Transverse colon (tissue), 4 donors: ENCODE data around the gene SELENOV. TPM values are rescaled to one million over a fixed set of nuclear protein-coding genes. Genes with fewer than 3 reads are reported as not detected.

Experiments used
- DNase-seq: peaks from one replicate; pipeline ENCODE4 v3.0.0-alpha.2; 2019
- H3K27ac ChIP-seq, 4 donors: fragments of 200-600 bp; sonication (generic); 2 replicates each; pipeline ENCODE4 v1.5.1; 2016 to 2018; ENCODE audit warnings: inconsistent platforms in 4 of 4
- H3K27me3 ChIP-seq: fragments of 200-600 bp; sonication (generic); 2 replicates; pipeline ENCODE4 v1.5.1; 2017; ENCODE audit warnings: inconsistent platforms
- H3K36me3 ChIP-seq, 4 donors: fragments of 200-600 bp; sonication (generic); 2 replicates each; pipeline ENCODE4 v1.5.1; 2017 to 2019; ENCODE audit warnings: inconsistent platforms in 4 of 4
- H3K4me1 ChIP-seq, 4 donors: fragments of 200-600 bp; sonication (generic); 2 replicates each; pipeline ENCODE4 v1.5.1; 2017 to 2020; ENCODE audit warnings: inconsistent platforms in 4 of 4
- H3K4me3 ChIP-seq, 4 donors: fragments of 200-600 bp; sonication (generic); 1 replicate in 1 of 4; 2 replicates in 3 of 4; pipeline versions ENCODE4 v1.5.1 to v1.6.1; 2017 to 2019; ENCODE audit warnings: inconsistent platforms in 4 of 4
- H3K9me3 ChIP-seq, 2 donors: fragments of 200-600 bp; sonication (generic); 2 replicates each; pipeline ENCODE4 v1.5.1; 2017 to 2019; ENCODE audit warnings: inconsistent platforms in 2 of 2
- EP300 ChIP-seq: sonication (generic); formaldehyde crosslinking; IDR thresholded peaks from one replicate; pipeline ENCODE4 v1.6.1; 2017; ENCODE audit warnings: antibody characterized with exemption, low read depth
- POLR2A ChIP-seq: fragments of 450-650 bp; IDR thresholded peaks from one replicate; pipeline ENCODE4 v1.6.1; 2016; ENCODE audit warnings: antibody characterized with exemption, mild to moderate bottlenecking, moderate library complexity
- POLR2AphosphoS5 ChIP-seq, 3 donors: sonication (generic); formaldehyde crosslinking; IDR thresholded peaks; one replicate each; pipeline ENCODE4 v1.6.1; 2016; ENCODE audit warnings: antibody characterized with exemption in 3 of 3
- WGBS, 2 donors: methylation state at CpG; one replicate each; pipeline ENCODE4 v1.1.5; 2018; ENCODE audit warnings: low coverage in 1 of 2; 5-methylcytosine and 5-hydroxymethylcytosine counted together
- in situ Hi-C, 4 donors: fragments of 200-750 bp; cut with MboI; loops; one replicate each; pipeline versions ENCODE4 v1.15.0 to v1.15.1; 2017; ENCODE audit warnings: low sequenced_read_pairs in 3 of 4, low pct_ligation_motif_present in 1 of 4, low pct_unique_long_range_greater_than_20kb in 1 of 4
- intact Hi-C: fragments of 100-400 bp; cut with DNase I; formaldehyde crosslinking; loops from one replicate; pipeline ENCODE4 v1.15.1; 2023; ENCODE audit warnings: low total_unique reads
- total RNA-seq, 4 donors: library from RNA; depleted of rRNA; stranded (reverse); fragments of >200 nt; gene quantifications; one replicate each; pipeline ENCODE4 v1.1.0, GENCODE V29; 2016
- TF ChIP-seq, protein P1 (sequence below), 5 experiments: fragments of 200-600 bp in 3 of 5; fragments of 450-650 bp in 2 of 5; sonication (generic) in 3 of 5; IDR thresholded peaks; 1 replicate in 2 of 5; 2 replicates in 3 of 5; pipeline ENCODE4 v1.5.1; 2016 to 2017; ENCODE audit warnings: antibody characterized with exemption in 5 of 5, inconsistent platforms in 3 of 5, mild to moderate bottlenecking in 2 of 5, moderate library complexity in 1 of 5

The SELENOV gene
- total RNA-seq, 4 donors from 2014 or later: not detected

DNA sequence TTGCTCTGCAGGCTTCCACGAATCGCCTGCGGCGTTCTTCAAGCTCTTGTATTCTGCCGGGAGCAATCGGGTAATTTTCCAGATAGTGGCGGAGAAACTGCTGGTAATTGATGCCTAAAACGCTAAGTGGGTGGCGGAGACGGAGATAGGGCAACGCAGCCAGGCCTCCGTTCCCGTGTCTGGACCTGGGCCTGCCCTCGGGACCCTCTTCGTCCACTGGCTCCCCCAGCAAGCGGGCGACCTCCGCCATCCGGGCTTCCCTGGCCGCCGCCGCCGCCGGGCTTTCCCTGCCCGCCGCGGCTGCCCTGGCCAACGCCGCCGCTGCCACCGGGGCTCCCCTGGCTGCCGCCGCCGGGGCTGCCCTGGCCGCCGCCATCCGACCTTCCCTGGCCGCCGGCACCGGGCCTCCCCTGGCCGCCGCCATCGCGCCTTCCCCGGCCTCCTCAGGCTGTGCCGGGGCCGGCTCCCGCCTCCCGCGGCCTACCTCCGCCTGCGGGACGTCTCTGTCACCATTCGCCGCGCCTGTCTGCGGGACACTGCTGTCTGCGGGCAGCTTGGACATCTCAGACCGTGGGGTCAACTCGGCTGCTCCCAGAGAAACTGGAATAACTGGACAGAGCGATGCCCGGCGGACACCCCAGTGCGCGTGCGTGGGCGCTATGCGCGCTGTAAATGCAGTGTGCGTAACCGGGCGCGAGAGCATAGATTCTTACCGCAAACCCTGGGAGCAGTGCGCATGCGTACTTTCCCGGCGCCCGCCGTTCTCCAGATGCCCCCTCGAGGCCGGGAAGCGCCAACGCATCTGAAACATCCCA, 24.8 kb downstream of the SELENOV start, which contains the start of gene EID2:
Gene EID2, minus strand, starts transcription at position 644 of the 815 bp plus-strand sequence. Its CDS starts 82 bp downstream, at position 562.
- WGBS, 2 donors: 0 to 1% methylated on average over 7 to 67 of the region's 84 CpGs

DNA sequence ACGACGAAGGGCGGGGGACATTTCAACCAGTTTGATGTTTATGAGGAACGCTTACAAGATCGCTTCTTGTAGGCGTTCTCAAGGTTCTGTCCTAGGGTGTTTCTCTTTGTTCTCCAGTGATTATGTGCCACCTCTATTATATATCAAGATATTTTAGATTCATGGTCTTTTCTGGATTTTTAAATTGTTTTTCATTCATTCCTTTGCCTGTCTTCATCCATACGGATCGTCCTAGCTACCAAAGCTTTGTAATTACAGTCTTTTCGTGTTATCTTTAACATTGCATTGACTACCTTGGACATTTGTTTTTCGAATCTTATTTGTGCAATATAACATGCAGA, 25.4 kb downstream of the SELENOV start:
- DNase-seq: no peak
- Histone ChIP-seq H3K27ac (peak overlapping the region in 2 of 4 donors; percentile 96 to 98), H3K9me3 (no peaks in the 10 kb centered on the region), H3K27me3 (no peaks in the 10 kb centered on the region), H3K4me3 (peak overlapping the region in 1 of 4 donors; percentile 84), H3K36me3 (no peaks in the 10 kb centered on the region), H3K4me1 (peaks cover 11 to 20% (median 13%) of the 10 kb centered on the region in 4 donors)
- TF ChIP-seq, protein P1, sequence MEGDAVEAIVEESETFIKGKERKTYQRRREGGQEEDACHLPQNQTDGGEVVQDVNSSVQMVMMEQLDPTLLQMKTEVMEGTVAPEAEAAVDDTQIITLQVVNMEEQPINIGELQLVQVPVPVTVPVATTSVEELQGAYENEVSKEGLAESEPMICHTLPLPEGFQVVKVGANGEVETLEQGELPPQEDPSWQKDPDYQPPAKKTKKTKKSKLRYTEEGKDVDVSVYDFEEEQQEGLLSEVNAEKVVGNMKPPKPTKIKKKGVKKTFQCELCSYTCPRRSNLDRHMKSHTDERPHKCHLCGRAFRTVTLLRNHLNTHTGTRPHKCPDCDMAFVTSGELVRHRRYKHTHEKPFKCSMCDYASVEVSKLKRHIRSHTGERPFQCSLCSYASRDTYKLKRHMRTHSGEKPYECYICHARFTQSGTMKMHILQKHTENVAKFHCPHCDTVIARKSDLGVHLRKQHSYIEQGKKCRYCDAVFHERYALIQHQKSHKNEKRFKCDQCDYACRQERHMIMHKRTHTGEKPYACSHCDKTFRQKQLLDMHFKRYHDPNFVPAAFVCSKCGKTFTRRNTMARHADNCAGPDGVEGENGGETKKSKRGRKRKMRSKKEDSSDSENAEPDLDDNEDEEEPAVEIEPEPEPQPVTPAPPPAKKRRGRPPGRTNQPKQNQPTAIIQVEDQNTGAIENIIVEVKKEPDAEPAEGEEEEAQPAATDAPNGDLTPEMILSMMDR (IDR thresholded peaks at IDR 0.05): peak in 1 of 5 experiments; percentile 5
- no peak for TF ChIP-seq POLR2AphosphoS5 (IDR thresholded peaks at IDR 0.05)
- intact Hi-C loops: no loop called here
- in situ Hi-C loops: loop anchor here (25.0 kb wide), 3 partner anchors 103 to 428 kb away; partner anchors contain the start of genes GMFG (in 2 of the 4), SAMD4B (in 2 of the 4), RPS16 (in 1 of the 4) and SUPT5H (in 1 of the 4)
- 1 to 4% methylated on average over 10 of the region's 10 CpGs for WGBS, 2 donors

More for the DNA sequence above, 24.8 kb downstream of the SELENOV start, which contains the start of gene EID2:
- H3K27me3 ChIP-seq: no peaks in the 10 kb centered on the region
- H3K9me3 ChIP-seq: no peaks in the 10 kb centered on the region
- no peaks in the 10 kb centered on the region for H3K36me3 ChIP-seq
- in situ Hi-C loops (loop anchor here (10.0 to 25.0 kb wide), 4 partner anchors 95 to 427 kb away; partner anchors contain the start of genes GMFG (in 2 of the 4), SAMD4B (in 2 of the 4), SUPT5H (in 2 of the 4) and RPS16 (in 1 of the 4)), intact Hi-C loops (loop anchor here (10.0 kb wide), 2 partner anchors 65 to 195 kb away; partner anchors contain the start of gene SAMD4B)
- DNase-seq: peak; percentile 96
- peak within 1 kb of the TSS; percentile 71 to 95 (median 84) for H3K4me3 ChIP-seq
- TF ChIP-seq POLR2AphosphoS5 (IDR thresholded peaks at IDR 0.05): peak; percentile 85 to 91 (median 86)
- no peak for TF ChIP-seq EP300
- TF ChIP-seq, protein P1 (IDR thresholded peaks at IDR 0.05): peak; percentile 78 to 85 (median 81)
- TF ChIP-seq POLR2A: peak; percentile 69
- peak within 1 kb of the TSS; percentile 95 to 98 (median 96) for H3K27ac ChIP-seq
- H3K4me1 ChIP-seq: peaks cover 11 to 20% (median 13%) of the 10 kb centered on the region in 4 donors

DNA sequence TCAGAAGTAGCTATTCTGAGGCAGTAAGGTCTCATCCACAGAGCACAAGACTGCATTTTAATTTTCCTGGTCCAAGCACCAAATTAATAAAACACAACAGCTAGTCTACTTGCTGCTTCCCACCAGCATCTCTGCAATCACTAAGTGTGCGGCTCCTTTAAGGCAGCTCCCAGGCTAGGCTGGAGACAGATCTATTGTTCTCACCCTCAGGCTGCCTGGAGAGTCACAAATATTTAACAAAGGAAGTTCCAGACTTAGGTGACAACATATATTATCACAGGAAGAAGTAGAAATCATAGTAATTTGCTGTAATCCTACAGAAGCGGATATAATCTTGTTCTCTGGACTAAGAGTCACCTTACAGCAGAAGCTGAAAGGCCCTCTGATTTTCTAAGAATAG, 27.3 kb downstream of the SELENOV start:
- Histone ChIP-seq H3K27ac (no peak overlapping the region), H3K9me3 (no peaks in the 10 kb centered on the region), H3K4me1 (peaks cover 11 to 20% (median 13%) of the 10 kb centered on the region in 4 donors), H3K4me3 (no peak overlapping the region), H3K36me3 (no peaks in the 10 kb centered on the region), H3K27me3 (peaks cover 6% of the 10 kb centered on the region)
- TF ChIP-seq POLR2A (no peak), EP300 (no peak), POLR2AphosphoS5 (IDR thresholded peaks at IDR 0.05) (no peak)
- TF ChIP-seq, protein P1 (IDR thresholded peaks at IDR 0.05): no peak
- WGBS, 2 donors: 29 to 58% methylated on average over 1 to 2 of the region's 2 CpGs
- in situ Hi-C loops (loop anchor here (25.0 kb wide), 3 partner anchors 105 to 430 kb away; partner anchors contain the start of genes GMFG (in 2 of the 4), SAMD4B (in 2 of the 4), RPS16 (in 1 of the 4) and SUPT5H (in 1 of the 4)), intact Hi-C loops (no loop called here)
- no peak for DNase-seq

DNA sequence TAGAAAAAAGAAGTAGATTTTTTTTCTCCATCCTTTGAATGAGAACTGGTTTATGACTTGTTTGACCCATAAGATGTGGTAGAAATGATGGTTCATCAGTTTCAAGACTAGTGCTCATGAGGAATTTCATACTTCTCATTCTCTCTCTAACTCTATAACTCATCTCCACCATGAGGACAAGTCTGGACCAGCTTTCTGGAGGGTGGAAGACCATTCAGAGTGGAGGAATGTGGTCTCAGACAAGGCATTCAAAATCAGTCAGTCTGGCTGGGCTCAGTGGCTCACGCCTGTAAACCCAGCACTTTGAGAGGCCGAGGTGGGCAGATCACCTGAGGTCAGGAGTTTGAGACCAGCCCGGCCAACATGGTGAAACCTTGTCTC, 28.5 kb downstream of the SELENOV start:
- Histone ChIP-seq H3K27me3 (peaks cover 6% of the 10 kb centered on the region), H3K36me3 (no peaks in the 10 kb centered on the region), H3K4me1 (peaks cover 8 to 14% (median 11%) of the 10 kb centered on the region in 4 donors), H3K9me3 (no peaks in the 10 kb centered on the region), H3K27ac (no peak overlapping the region), H3K4me3 (no peak overlapping the region)
- in situ Hi-C loops: loop anchor here (25.0 kb wide), 3 partner anchors 106 to 431 kb away; partner anchors contain the start of genes GMFG (in 2 of the 4), SAMD4B (in 2 of the 4), RPS16 (in 1 of the 4) and SUPT5H (in 1 of the 4)
- TF ChIP-seq, protein P1 (IDR thresholded peaks at IDR 0.05): no peak
- TF ChIP-seq POLR2A (no peak), EP300 (no peak), POLR2AphosphoS5 (IDR thresholded peaks at IDR 0.05) (no peak)
- no peak for DNase-seq
- intact Hi-C loops: no loop called here
- WGBS, 2 donors: 94% methylated on average over 3 of the region's 3 CpGs; no CpG with 5 or more reads in 1 of the 2 donors
